ENCODE results near the gene TRIM67.

DNA sequence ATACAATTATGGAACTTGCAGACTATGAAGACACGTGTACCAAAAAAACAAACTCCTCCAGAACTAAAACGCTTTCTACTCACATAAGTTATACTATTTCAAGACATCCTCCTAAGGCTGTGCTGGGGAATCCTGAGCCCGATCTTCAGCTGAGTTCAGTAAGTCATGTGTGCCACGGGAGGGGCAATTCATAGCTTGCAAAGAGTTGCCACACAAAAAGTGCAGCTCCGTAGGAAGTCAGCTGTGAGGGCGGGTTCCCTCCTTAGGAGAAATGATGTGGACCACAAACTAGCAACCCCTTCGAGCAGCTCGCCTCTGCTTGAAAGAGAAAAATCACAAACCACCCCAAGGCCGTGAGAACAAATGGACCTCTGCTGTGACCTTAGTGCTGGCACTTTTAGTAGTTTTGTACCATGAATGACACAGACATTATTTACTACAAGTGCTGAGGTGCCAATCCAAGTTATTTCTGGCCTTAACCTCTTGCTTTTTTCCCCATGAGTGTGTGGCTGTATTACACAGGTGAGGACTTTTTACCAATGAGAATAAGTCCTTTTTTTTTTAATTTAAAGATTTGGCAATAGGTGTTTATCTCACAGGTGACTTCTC lies 35.8 kb upstream of the TRIM67 start:
- TF ChIP-seq POLR2A (IDR thresholded peaks at IDR 0.05): no peak
- TF ChIP-seq, protein P1, sequence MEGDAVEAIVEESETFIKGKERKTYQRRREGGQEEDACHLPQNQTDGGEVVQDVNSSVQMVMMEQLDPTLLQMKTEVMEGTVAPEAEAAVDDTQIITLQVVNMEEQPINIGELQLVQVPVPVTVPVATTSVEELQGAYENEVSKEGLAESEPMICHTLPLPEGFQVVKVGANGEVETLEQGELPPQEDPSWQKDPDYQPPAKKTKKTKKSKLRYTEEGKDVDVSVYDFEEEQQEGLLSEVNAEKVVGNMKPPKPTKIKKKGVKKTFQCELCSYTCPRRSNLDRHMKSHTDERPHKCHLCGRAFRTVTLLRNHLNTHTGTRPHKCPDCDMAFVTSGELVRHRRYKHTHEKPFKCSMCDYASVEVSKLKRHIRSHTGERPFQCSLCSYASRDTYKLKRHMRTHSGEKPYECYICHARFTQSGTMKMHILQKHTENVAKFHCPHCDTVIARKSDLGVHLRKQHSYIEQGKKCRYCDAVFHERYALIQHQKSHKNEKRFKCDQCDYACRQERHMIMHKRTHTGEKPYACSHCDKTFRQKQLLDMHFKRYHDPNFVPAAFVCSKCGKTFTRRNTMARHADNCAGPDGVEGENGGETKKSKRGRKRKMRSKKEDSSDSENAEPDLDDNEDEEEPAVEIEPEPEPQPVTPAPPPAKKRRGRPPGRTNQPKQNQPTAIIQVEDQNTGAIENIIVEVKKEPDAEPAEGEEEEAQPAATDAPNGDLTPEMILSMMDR (IDR thresholded peaks at IDR 0.05): no peak
